GM12801 (cell line): Measurements from ENCODE around the gene UNC13B.

Experiments used
- CTCF ChIP-seq: IDR thresholded peaks from one replicate; pipeline ENCODE4 v1.5.1; 2011; ENCODE audit warnings: control low read depth; ENCODE audit not compliant: insufficient read length; ENCODE audit errors: extremely low read depth

UNC13B gene

DNA sequence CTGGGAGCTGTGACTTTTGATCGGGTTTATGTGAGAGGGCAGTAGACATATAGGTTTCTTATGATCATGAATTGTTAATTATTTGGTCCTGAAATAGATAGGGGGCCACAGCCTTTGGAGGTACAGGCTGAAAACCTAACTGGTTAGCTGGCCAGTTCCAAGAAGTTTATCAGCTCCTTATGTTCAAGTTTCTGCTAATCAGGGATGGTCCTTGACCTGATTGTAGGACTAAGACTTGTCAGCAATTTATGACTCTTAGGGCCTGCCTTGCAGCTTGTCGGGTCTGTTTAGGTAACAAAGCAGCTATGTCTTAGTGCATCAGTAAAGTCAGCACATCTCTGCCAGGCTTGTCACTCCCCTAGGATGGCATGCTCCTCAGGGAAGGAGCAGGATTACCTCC is 176.3 kb downstream of the UNC13B start:
- TF ChIP-seq CTCF, result no peak

DNA sequence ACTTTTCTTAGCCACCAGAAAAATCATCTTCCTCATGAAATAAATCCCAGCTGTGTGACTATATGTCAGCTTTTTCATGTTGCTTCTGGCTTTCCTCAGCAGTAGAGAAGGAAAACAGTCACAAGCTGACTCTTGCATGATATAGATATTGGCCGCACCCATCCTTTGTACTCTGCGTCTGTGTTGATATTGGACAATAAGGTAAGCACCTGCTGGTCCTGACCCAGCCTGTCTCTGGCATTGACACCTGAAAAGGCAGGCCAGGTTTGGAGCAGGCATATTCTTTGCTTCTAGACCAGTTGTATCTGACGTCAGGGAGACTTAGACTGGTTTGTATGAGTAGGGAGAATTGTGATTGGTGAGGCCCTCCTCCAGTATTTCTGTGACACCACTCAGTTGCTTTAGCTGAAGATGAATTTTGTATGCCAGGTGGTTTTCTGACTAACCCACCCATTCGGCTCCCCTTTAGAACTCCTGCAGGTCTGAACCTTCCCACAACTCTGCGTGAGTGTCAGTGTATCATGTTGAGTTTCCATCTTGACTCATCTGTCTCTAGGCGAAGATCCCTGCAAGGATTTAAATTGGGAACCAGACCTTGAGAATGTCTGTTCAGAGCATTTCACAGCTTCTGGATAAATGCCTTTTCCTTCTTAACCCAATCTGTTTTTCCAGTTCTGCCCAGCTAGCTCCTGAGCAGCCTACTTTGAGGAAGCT is 176.9 kb downstream of the UNC13B start:
- TF ChIP-seq CTCF, result no peak

DNA sequence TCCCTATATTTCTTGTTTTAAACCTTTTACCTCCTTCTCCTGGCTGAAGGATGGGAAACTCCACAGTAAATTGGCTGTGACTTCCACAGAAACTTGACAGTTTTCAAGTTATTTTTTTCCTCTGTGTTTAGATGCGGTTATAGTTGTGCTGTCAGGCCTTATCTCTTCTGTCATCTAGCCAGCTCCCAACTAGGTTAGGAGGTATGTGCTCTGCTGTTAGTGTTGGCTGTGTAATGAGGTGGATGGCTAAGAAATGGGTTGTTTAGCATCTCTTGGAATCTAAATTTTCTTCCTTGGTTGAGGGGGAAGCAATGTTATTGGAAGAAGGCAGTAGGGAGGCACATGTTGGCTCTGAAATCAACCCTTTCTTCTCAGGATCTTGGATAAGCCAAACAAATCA is 178.2 kb downstream of the UNC13B start:
- no peak for TF ChIP-seq CTCF

DNA sequence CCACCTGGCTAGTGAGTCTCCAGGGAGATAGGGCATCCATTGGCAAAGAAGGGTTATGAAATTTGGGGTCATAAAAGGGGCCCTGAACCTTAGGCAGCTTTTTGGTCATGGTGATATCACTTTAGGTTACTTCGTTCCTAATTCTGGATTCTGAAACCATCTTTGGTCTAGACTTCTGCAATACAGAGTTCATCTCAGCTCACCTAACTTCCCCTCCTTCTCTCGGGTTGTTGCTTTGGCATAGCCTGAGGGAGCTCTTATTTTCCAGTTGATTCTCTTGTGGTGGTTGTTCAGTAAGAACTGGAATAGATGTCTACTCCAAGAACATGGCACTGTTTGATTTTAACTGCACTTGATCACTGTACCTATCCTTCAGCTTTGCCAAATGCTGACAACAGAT is 179.2 kb downstream of the UNC13B start:
- no peak for TF ChIP-seq CTCF

- TF ChIP-seq CTCF, result no peak
These were observed 179.8 kb downstream of the UNC13B start for GRCh38 chr9:35341585-35341984.

GRCh38 chr9:35342221-35342958 is 180.6 kb downstream of the UNC13B start:
- TF ChIP-seq CTCF, result no peak

DNA sequence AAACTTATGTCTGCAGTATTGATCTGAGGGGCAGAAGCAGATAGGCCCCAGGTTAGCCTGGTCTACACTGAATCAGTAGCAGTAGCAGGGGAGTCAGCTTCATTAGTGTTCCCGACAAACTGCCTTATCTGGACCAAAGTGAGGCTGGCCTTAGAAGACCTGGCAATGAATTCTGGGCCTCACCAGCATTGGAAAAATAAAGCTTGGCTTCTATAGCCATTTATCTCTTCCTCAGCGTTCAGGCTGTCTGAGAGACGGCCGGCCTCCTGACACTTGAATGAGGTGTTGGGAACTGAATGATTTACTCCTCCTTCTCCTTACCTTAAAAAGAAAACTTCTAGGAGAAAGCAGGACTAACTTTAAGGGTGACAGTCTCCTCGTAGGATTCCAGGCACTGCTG is 186.3 kb downstream of the UNC13B start:
- TF ChIP-seq CTCF, result no peak
